ENCODE data around the gene XXYLT1.

Gene XXYLT1

GRCh38 chr3:195072916-195073564, 197.9 kb downstream of the XXYLT1 start:
- DNase-seq = no peak

GRCh38 chr3:195071916-195072820, 198.8 kb downstream of the XXYLT1 start:
- DNase-seq = no peak

GRCh38 chr3:195071011-195071728, 199.8 kb downstream of the XXYLT1 start:
- DNase-seq = no peak

- DNase-seq = no peak
Observed at GRCh38 chr3:195070336-195070735, 200.6 kb downstream of the XXYLT1 start.

GRCh38 chr3:195069501-195070251, 201.3 kb downstream of the XXYLT1 start:
- no peak for DNase-seq

GRCh38 chr3:195068084-195069080, 202.6 kb downstream of the XXYLT1 start:
- no peak for DNase-seq

GRCh38 chr3:195066441-195066841, 204.5 kb downstream of the XXYLT1 start:
- DNase-seq = no peak

- no peak for DNase-seq
Observed at GRCh38 chr3:195065864-195066185, 205.1 kb downstream of the XXYLT1 start.

GRCh38 chr3:195065142-195065863, 205.7 kb downstream of the XXYLT1 start:
- DNase-seq = peak; percentile 30

- no peak for DNase-seq
Observed at GRCh38 chr3:195064300-195064931, 206.5 kb downstream of the XXYLT1 start.

GRCh38 chr3:195063581-195064193, 207.3 kb downstream of the XXYLT1 start:
- DNase-seq = no peak

GRCh38 chr3:195062866-195063540, 208.0 kb downstream of the XXYLT1 start:
- DNase-seq = no peak

GRCh38 chr3:195061756-195062655, 209.0 kb downstream of the XXYLT1 start:
- DNase-seq = no peak

- DNase-seq = no peak
Observed at GRCh38 chr3:195060531-195061291, 210.2 kb downstream of the XXYLT1 start.

GRCh38 chr3:195060217-195060481, 210.8 kb downstream of the XXYLT1 start:
- no peak for DNase-seq

- DNase-seq = no peak
Observed at GRCh38 chr3:195059471-195060216, 211.3 kb downstream of the XXYLT1 start.

GRCh38 chr3:195059006-195059350, 212.0 kb downstream of the XXYLT1 start:
- DNase-seq = no peak

Data from DMS79 treated with DMSO at 0.1 percent for 48 hours (cell line).